CD14-positive monocyte (primary cell): ENCODE results near the gene SYCP2L. TPM values are rescaled to one million over a fixed set of nuclear protein-coding genes. Genes with fewer than 3 reads are reported as not detected.

Experiments used
- DNase-seq, 3 donors: peaks; one replicate each; pipeline ENCODE4 v3.0.0-alpha.2; 2011 to 2022
- H2AFZ ChIP-seq: 2 replicates; pipeline ENCODE4 v1.6.0; 2012; ENCODE audit warnings: mild to moderate bottlenecking, low read depth, low read length, inconsistent platforms; ENCODE audit not compliant: insufficient read depth, poor library complexity, severe bottlenecking
- H3K27ac ChIP-seq, 2 donors: 1 replicate in 1 of 2; 2 replicates in 1 of 2; pipeline ENCODE4 v1.5.1; 2012 to 2013; ENCODE audit warnings: low read length in 2 of 2, control low read depth in 1 of 2, inconsistent platforms in 1 of 2, low read depth in 1 of 2, mild to moderate bottlenecking in 1 of 2
- H3K27me3 ChIP-seq, 2 donors: one replicate each; pipeline versions ENCODE4 v1.6.0 to v1.6.1; 2011 to 2013; ENCODE audit warnings: low read length in 2 of 2; ENCODE audit not compliant: control insufficient read depth in 2 of 2, insufficient read depth in 2 of 2
- H3K36me3 ChIP-seq, 2 donors: replicated peaks in 1 of 2; 1 replicate in 1 of 2; 2 replicates in 1 of 2; pipeline versions ENCODE4 v1.5.1 to v1.6.1; 2012 to 2013; ENCODE audit warnings: low read length in 2 of 2, control low read depth in 1 of 2, inconsistent platforms in 1 of 2, mild to moderate bottlenecking in 1 of 2; ENCODE audit not compliant: insufficient read depth in 2 of 2, control insufficient read depth in 1 of 2
- H3K4me1 ChIP-seq, 2 donors: 1 replicate in 1 of 2; 2 replicates in 1 of 2; pipeline versions ENCODE4 v1.5.1 to v1.6.1; 2012 to 2013; ENCODE audit warnings: low read length in 2 of 2, control low read depth in 1 of 2, inconsistent platforms in 1 of 2, mild to moderate bottlenecking in 1 of 2, moderate library complexity in 1 of 2; ENCODE audit not compliant: insufficient read depth in 2 of 2, control insufficient read depth in 1 of 2
- H3K4me2 ChIP-seq: replicated peaks from 2 replicates; pipeline ENCODE3; 2012; ENCODE audit warnings: low read length, moderate library complexity, mild to moderate bottlenecking; ENCODE audit not compliant: poor library complexity, severe bottlenecking; ENCODE audit errors: extremely low read depth
- H3K4me3 ChIP-seq, 3 experiments: fragments of 200-600 bp in 1 of 3; sonication (generic) in 1 of 3; replicated peaks in 1 of 3; 1 replicate in 2 of 3; 2 replicates in 1 of 3; pipeline ENCODE4 v1.5.1; 2011 to 2013; ENCODE audit warnings: low read length in 3 of 3, mild to moderate bottlenecking in 3 of 3, control low read depth in 2 of 3, low read depth in 2 of 3, inconsistent platforms in 1 of 3, moderate library complexity in 1 of 3
- H3K79me2 ChIP-seq: 2 replicates; pipeline ENCODE4 v1.6.0; 2012; ENCODE audit warnings: mild to moderate bottlenecking, control low read depth, inconsistent platforms, low read length, moderate library complexity; ENCODE audit not compliant: insufficient read depth
- H3K9ac ChIP-seq: 2 replicates; pipeline ENCODE4 v1.6.0; 2017; ENCODE audit warnings: low read length, mild to moderate bottlenecking; ENCODE audit not compliant: insufficient read depth, poor library complexity, severe bottlenecking
- H3K9me3 ChIP-seq, 2 donors: replicated peaks in 1 of 2; 1 replicate in 1 of 2; 2 replicates in 1 of 2; pipeline versions ENCODE4 v1.5.1 to v1.6.1; 2012 to 2013; ENCODE audit warnings: low read length in 2 of 2, control low read depth in 1 of 2; ENCODE audit not compliant: control insufficient read depth in 1 of 2, insufficient read depth in 1 of 2
- H4K20me1 ChIP-seq: 2 replicates; pipeline ENCODE4 v1.6.0; 2012; ENCODE audit warnings: mild to moderate bottlenecking, low read length, control low read depth, moderate library complexity; ENCODE audit not compliant: insufficient read depth
- H3K27ac Mint-ChIP-seq, 7 donors: one replicate each; pipeline ENCODE4 v1.8.0; 2020; ENCODE audit warnings: mild to moderate bottlenecking in 7 of 7, mixed read lengths in 7 of 7, moderate library complexity in 6 of 7, inconsistent platforms in 2 of 7
- H3K27me3 Mint-ChIP-seq, 3 donors: one replicate each; pipeline ENCODE4 v1.8.0; 2021 to 2022; ENCODE audit warnings: low read depth in 3 of 3, mild to moderate bottlenecking in 3 of 3, mixed read lengths in 3 of 3, moderate library complexity in 3 of 3, inconsistent platforms in 1 of 3
- H3K36me3 Mint-ChIP-seq, 2 donors: one replicate each; pipeline ENCODE4 v1.8.0; 2020; ENCODE audit warnings: mixed read lengths in 2 of 2, inconsistent platforms in 1 of 2, mild to moderate bottlenecking in 1 of 2
- H3K4me1 Mint-ChIP-seq: one replicate; pipeline ENCODE4 v1.8.0; 2020; ENCODE audit warnings: mild to moderate bottlenecking, mixed read lengths
- H3K4me3 Mint-ChIP-seq, 2 donors: one replicate each; pipeline ENCODE4 v1.8.0; 2020; ENCODE audit warnings: mild to moderate bottlenecking in 2 of 2, mixed read lengths in 2 of 2, moderate library complexity in 1 of 2
- H3K9me3 Mint-ChIP-seq, 7 donors: one replicate each; pipeline ENCODE4 v1.8.0; 2020 to 2022; ENCODE audit warnings: mixed read lengths in 7 of 7, mild to moderate bottlenecking in 6 of 7, moderate library complexity in 6 of 7, inconsistent platforms in 2 of 7
- WGBS: methylation state at CpG from one replicate; pipeline ENCODE4 v1.1.5; 2013; ENCODE audit warnings: missing lambda C conversion rate; ENCODE audit not compliant: insufficient coverage; 5-methylcytosine and 5-hydroxymethylcytosine counted together
- intact Hi-C, 2 donors: fragments of 100-400 bp; cut with micrococcal nuclease; formaldehyde crosslinking; loops; one replicate each; pipeline versions ENCODE4 v1.15.0 to v1.15.1; 2023
- polyA plus RNA-seq, 3 donors: library from polyadenylated mRNA; depleted of rRNA in 1 of 3; unstranded in 2 of 3; stranded (reverse) in 1 of 3; fragments of 300-500 nt in 2 of 3; fragments of >200 nt in 1 of 3; fragmentation: Illumina TruSeq in 2 of 3; gene quantifications; 1 replicate in 2 of 3; 2 replicates in 1 of 3; pipeline ENCODE4 v1.2.3, GENCODE V29; 2012 to 2021
- TF ChIP-seq, protein P1 (sequence below): fragments of 200-600 bp; IDR thresholded peaks from one replicate; pipeline ENCODE4 v1.8.0; 2022; ENCODE audit warnings: antibody characterized with exemption, mild to moderate bottlenecking

Gene SYCP2L
- polyA plus RNA-seq, 3 donors = 0.08 TPM; not detected in 2

DNA sequence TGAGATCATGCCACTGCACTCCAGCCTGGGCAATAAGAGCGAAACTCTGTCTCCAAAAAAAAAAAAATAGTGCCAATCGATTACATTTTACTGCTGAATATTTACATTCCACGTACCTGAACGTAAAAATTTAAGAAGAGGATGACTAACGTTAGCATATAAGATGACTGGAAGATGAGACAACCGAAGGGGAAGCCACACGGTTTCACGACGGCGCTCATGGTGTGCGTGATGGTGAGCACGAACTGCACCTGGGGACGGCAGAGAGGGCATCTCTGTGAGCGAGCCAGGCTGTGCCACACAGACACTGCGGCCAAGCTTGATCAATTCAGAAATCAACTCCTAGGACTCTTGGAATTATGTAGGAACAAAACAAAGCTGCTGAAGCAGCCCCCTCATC, 102.7 kb downstream of the SYCP2L start:
- Mint-ChIP-seq H3K9me3 (peaks cover 0 to 9% (median 2%) of the 10 kb centered on the region in 7 donors), H3K4me3 (no peak overlapping the region), H3K4me1 (no peaks in the 10 kb centered on the region), H3K27ac (no peak overlapping the region), H3K36me3 (no peaks in the 10 kb centered on the region), H3K27me3 (peaks cover 2 to 7% (median 3%) of the 10 kb centered on the region in 3 donors)
- no peak for DNase-seq
- Histone ChIP-seq H3K9me3 (no peaks in the 10 kb centered on the region), H3K27ac (no peak overlapping the region), H3K4me1 (no peaks in the 10 kb centered on the region), H3K79me2 (no peaks in the 10 kb centered on the region), H4K20me1 (no peaks in the 10 kb centered on the region), H3K27me3 (peaks cover 0 to 3% of the 10 kb centered on the region in 2 donors), H3K36me3 (no peaks in the 10 kb centered on the region), H3K9ac (no peak overlapping the region), H3K4me2 (no peak overlapping the region), H3K4me3 (no peak overlapping the region), H2AFZ (no peak overlapping the region)
- intact Hi-C loops = no loop called here
- 100% methylated on average over 1 of the region's 15 CpGs for WGBS
- TF ChIP-seq, protein P1, sequence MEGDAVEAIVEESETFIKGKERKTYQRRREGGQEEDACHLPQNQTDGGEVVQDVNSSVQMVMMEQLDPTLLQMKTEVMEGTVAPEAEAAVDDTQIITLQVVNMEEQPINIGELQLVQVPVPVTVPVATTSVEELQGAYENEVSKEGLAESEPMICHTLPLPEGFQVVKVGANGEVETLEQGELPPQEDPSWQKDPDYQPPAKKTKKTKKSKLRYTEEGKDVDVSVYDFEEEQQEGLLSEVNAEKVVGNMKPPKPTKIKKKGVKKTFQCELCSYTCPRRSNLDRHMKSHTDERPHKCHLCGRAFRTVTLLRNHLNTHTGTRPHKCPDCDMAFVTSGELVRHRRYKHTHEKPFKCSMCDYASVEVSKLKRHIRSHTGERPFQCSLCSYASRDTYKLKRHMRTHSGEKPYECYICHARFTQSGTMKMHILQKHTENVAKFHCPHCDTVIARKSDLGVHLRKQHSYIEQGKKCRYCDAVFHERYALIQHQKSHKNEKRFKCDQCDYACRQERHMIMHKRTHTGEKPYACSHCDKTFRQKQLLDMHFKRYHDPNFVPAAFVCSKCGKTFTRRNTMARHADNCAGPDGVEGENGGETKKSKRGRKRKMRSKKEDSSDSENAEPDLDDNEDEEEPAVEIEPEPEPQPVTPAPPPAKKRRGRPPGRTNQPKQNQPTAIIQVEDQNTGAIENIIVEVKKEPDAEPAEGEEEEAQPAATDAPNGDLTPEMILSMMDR = no peak

- Mint-ChIP-seq H3K4me1 (no peaks in the 10 kb centered on the region), H3K9me3 (peaks cover 0 to 4% (median 1%) of the 10 kb centered on the region in 7 donors)
Measured at GRCh38 chr6:10991115-10991514, 104.3 kb downstream of the SYCP2L start.

More at GRCh38 chr6:10991115-10991514, 104.3 kb downstream of the SYCP2L start:
- no peak overlapping the region for H3K4me3 ChIP-seq
- no peaks in the 10 kb centered on the region for H3K4me1 ChIP-seq
- intact Hi-C loops = no loop called here
- peaks cover 2 to 7% (median 3%) of the 10 kb centered on the region in 3 donors for H3K27me3 Mint-ChIP-seq
- no peaks in the 10 kb centered on the region for H3K79me2 ChIP-seq
- no peak overlapping the region for H2AFZ ChIP-seq
- WGBS = no CpG with 5 or more reads among the region's 2 CpGs
- no peaks in the 10 kb centered on the region for H3K36me3 Mint-ChIP-seq
- H3K4me3 Mint-ChIP-seq = no peak overlapping the region
- TF ChIP-seq, protein P1 = no peak
- no peaks in the 10 kb centered on the region for H3K9me3 ChIP-seq
- H4K20me1 ChIP-seq = no peaks in the 10 kb centered on the region
- no peak overlapping the region for H3K4me2 ChIP-seq
- no peak overlapping the region for H3K9ac ChIP-seq
- H3K36me3 ChIP-seq = no peaks in the 10 kb centered on the region
- H3K27me3 ChIP-seq = peaks cover 0 to 3% of the 10 kb centered on the region in 2 donors
- H3K27ac Mint-ChIP-seq = no peak overlapping the region
- H3K27ac ChIP-seq = no peak overlapping the region
- no peak for DNase-seq
